ENCODE measurements around the gene DLG2. TPM values are rescaled to one million over a fixed set of nuclear protein-coding genes. Genes with fewer than 3 reads are reported as not detected.
"Not testable (repeated sequence)": the region's sequence is repeated elsewhere in the genome, so short reads cannot be mapped to it uniquely, and the experiment has no call there.

Gene DLG2
- total RNA-seq, 2 donors from 2014 or later: 3.8 to 16.4 TPM

DNA sequence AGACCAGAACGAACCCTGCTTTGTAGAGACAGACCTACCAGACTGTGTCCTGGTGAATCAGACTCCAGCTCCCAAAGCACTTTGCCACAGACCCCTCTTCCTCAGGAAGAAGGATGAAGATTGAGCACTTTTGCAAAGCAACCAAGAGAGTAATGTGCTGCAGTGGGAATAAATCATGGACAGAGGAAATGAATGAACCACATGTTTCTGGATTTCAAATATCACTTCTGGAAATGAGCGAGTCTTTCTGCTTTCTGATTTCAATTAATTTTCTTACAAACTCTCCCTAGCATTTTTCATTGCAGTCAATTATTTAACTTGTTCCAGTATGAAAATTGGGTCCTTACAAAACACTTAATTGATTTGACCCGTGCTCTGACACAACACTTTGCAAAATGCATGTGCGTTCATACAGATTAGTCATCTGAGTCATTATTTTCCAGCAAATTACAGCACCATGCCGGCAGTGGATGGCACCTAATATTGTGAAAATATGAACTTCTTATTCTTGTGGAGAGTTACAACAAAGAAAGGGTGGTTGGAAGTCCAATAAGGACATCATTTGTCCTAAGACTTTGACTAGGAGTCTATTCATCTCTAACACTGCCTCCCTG lies 2025.1 kb downstream of the DLG2 start:
- ATAC-seq (ENCODE audit: insufficient number of reproducible peaks, low FRiP score, low read depth) (no peak), DNase-seq (ENCODE audit: low spot score) (no peak)
- Histone ChIP-seq H3K4me1 (ENCODE audit: control insufficient read depth in 1 of 2, low read depth in 2 of 2) (no peaks in the 10 kb centered on the region), H3K4me3 (no peak overlapping the region), H3K27me3 (replicated peaks; ENCODE audit: insufficient read depth) (no peaks in the 10 kb centered on the region), H3K36me3 (no peaks in the 10 kb centered on the region), H3K9me3 (no peaks in the 10 kb centered on the region), H3K27ac (no peak overlapping the region)
- TF ChIP-seq CTCF (IDR thresholded peaks at IDR 0.05): no peak

GRCh38 chr11:83601201-83601913 lies 2025.8 kb downstream of the DLG2 start:
- no peak for DNase-seq (ENCODE audit: low spot score)
- Histone ChIP-seq H3K9me3 (no peaks in the 10 kb centered on the region), H3K4me1 (ENCODE audit: control insufficient read depth in 1 of 2, low read depth in 2 of 2) (no peaks in the 10 kb centered on the region), H3K4me3 (no peak overlapping the region), H3K27ac (no peak overlapping the region), H3K27me3 (replicated peaks; ENCODE audit: insufficient read depth) (no peaks in the 10 kb centered on the region), H3K36me3 (no peaks in the 10 kb centered on the region)
- TF ChIP-seq CTCF (IDR thresholded peaks at IDR 0.05): no peak
- ATAC-seq (ENCODE audit: insufficient number of reproducible peaks, low FRiP score, low read depth): no peak

DNA sequence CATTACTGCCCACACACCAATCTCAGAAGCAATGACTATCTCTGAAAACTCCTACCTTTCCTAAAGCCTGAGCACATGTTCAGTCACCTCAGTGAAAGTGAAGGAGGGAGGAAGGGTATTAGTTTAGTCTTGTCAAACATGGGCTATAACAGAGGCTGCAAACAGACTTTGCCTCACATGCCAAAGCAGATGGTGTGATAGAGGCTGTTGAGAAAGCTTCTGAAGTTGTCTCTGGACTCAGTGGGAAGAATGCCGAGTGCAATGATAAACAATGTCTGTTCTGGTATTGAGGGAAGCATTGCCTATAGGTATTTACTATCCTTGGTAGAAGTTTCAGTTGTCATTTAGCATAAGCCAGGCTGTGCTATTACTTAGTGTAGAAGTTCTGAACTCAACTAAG lies 2026.5 kb downstream of the DLG2 start:
- Histone ChIP-seq H3K9me3 (no peaks in the 10 kb centered on the region), H3K4me1 (ENCODE audit: control insufficient read depth in 1 of 2, low read depth in 2 of 2) (no peaks in the 10 kb centered on the region), H3K27me3 (replicated peaks; ENCODE audit: insufficient read depth) (no peaks in the 10 kb centered on the region), H3K4me3 (no peak overlapping the region), H3K27ac (no peak overlapping the region), H3K36me3 (no peaks in the 10 kb centered on the region)
- TF ChIP-seq CTCF (IDR thresholded peaks at IDR 0.05): no peak
- ATAC-seq (ENCODE audit: insufficient number of reproducible peaks, low FRiP score, low read depth): no peak
- no peak for DNase-seq (ENCODE audit: low spot score)

- no peaks in the 10 kb centered on the region for H3K4me1 ChIP-seq (ENCODE audit: control insufficient read depth in 1 of 2, low read depth in 2 of 2)
- ATAC-seq (ENCODE audit: insufficient number of reproducible peaks, low FRiP score, low read depth): no peak
Observed at GRCh38 chr11:83599066-83599465, 2028.1 kb downstream of the DLG2 start.

GRCh38 chr11:83587797-83588196 lies 2039.3 kb downstream of the DLG2 start:
- H3K4me3 ChIP-seq; H3K27me3 ChIP-seq (replicated peaks; ENCODE audit: insufficient read depth); H3K27ac ChIP-seq; DNase-seq (ENCODE audit: low spot score); H3K9me3 ChIP-seq; ATAC-seq (ENCODE audit: insufficient number of reproducible peaks, low FRiP score, low read depth); H3K36me3 ChIP-seq; H3K4me1 ChIP-seq (ENCODE audit: control insufficient read depth in 1 of 2, low read depth in 2 of 2): not testable (repeated sequence)

More at GRCh38 chr11:83599066-83599465, 2028.1 kb downstream of the DLG2 start:
- no peak for TF ChIP-seq CTCF (IDR thresholded peaks at IDR 0.05)
- Histone ChIP-seq H3K27ac (no peak overlapping the region), H3K9me3 (no peaks in the 10 kb centered on the region), H3K27me3 (replicated peaks; ENCODE audit: insufficient read depth) (no peaks in the 10 kb centered on the region), H3K36me3 (no peaks in the 10 kb centered on the region), H3K4me3 (no peak overlapping the region)
- DNase-seq (ENCODE audit: low spot score): no peak

All from thoracic aorta (tissue), 2 donors.